Right cardiac atrium (tissue), 5 donors: ENCODE data around the gene ZBED5. TPM values are rescaled to one million over a fixed set of nuclear protein-coding genes. Genes with fewer than 3 reads are reported as not detected.

Source experiments
- ATAC-seq, 2 donors: fragments of 200-7000 bp; cut with Tn5 transposase; one replicate each; pipeline versions ENCODE4 v1.8.0 to v1.9.1; 2020; ENCODE audit warnings: moderate library complexity in 2 of 2, mild to moderate bottlenecking in 1 of 2
- DNase-seq, 3 donors: peaks; one replicate each; pipeline ENCODE4 v3.0.0-alpha.2; 2020
- H3K27ac ChIP-seq: one replicate; pipeline ENCODE4 v1.5.1; 2013; ENCODE audit warnings: mild to moderate bottlenecking, low read length, control low read depth, moderate library complexity
- H3K27me3 ChIP-seq: one replicate; pipeline ENCODE4 v1.6.1; 2013; ENCODE audit not compliant: control insufficient read depth, insufficient read depth
- H3K4me1 ChIP-seq: one replicate; pipeline ENCODE4 v1.6.1; 2013; ENCODE audit warnings: low read length; ENCODE audit not compliant: control insufficient read depth, insufficient read depth
- H3K4me3 ChIP-seq: one replicate; pipeline ENCODE4 v1.5.1; 2013; ENCODE audit warnings: low read length, control low read depth
- H3K9me3 ChIP-seq: one replicate; pipeline ENCODE4 v1.6.1; 2013; ENCODE audit warnings: low read length; ENCODE audit not compliant: control insufficient read depth
- WGBS: extraction: QIAGEN DNeasy Blood & Tissue Kit; methylation state at CpG from one replicate; pipeline ENCODE4 v1.1.7; 2013; 5-methylcytosine and 5-hydroxymethylcytosine counted together
- intact Hi-C, 4 donors: fragments of 100-400 bp; cut with DNase I; formaldehyde crosslinking; loops; one replicate each; pipeline versions ENCODE4 v1.11.0 to v1.14.0; 2022 to 2023
- long read RNA-seq, 4 donors: library from polyadenylated mRNA; unstranded; transcript quantifications; one replicate each; pipeline ENCODE4 v2.0.0, GENCODE V29; 2020 to 2021
- polyA plus RNA-seq: library from polyadenylated mRNA; stranded (reverse); fragments of 200-250 nt; gene quantifications from one replicate; pipeline ENCODE4 v1.2.3, GENCODE V29; 2013
- total RNA-seq, 4 donors: library from RNA; stranded (reverse); fragmentation: NEBNext Ultra II Directional; extraction: Animal tissue kit (Norgen Biotek cat#: 25700); gene quantifications; one replicate each; pipeline ENCODE4 v1.2.1, GENCODE V29; 2021
- donor health status: healthy with polysubstance abuse.
- donor health status: DM: no; HTN: yes; CAD: no.
- donor health status: DM: no; HTN: no; CAD: no.
- donor health status: DM: no; HTN: yes; CAD: no; lungs with severe emphysema.
- donor health status: DM: yes; HTN: yes; CAD: no.

The ZBED5 gene
- 10 to 100 TPM; 40.6 to 46.7 (median 44.2) TPM for total RNA-seq
- polyA plus RNA-seq: 23.8 TPM
- long read RNA-seq, donor 1, transcript ZBED5-201 (3 exons, 2,512 nt): major isoform, 7 of 13 reads
- long read RNA-seq, donor 1, partial matches to known transcripts: 1 of 13 reads
- long read RNA-seq, donor 1, other reads (novel, unspliced or antisense): 2 of 13 reads
- long read RNA-seq, donor 2, transcript ZBED5-201 (3 exons, 2,512 nt): major isoform, 11 of 18 reads
- long read RNA-seq, donor 2, partial matches to known transcripts: 0 of 18 reads
- long read RNA-seq, donor 2, other reads (novel, unspliced or antisense): 3 of 18 reads
- long read RNA-seq, donor 3, transcript ZBED5-201 (3 exons, 2,512 nt): major isoform, 7 of 16 reads
- long read RNA-seq, donor 3, partial matches to known transcripts: 1 of 16 reads
- long read RNA-seq, donor 3, other reads (novel, unspliced or antisense): 5 of 16 reads
- long read RNA-seq, donor 4, transcript ZBED5-201 (3 exons, 2,512 nt): major isoform, 7 of 13 reads
- long read RNA-seq, donor 4, partial matches to known transcripts: 0 of 13 reads
- long read RNA-seq, donor 4, other reads (novel, unspliced or antisense): 3 of 13 reads

- DNase-seq (peak; percentile 97 to 99 (median 99)), ATAC-seq (peak; percentile 98)
- Histone ChIP-seq H3K27ac (peak within 1 kb of the TSS; percentile 99), H3K9me3 (no peaks in the 10 kb centered on the region), H3K4me3 (peak within 1 kb of the TSS; percentile 73), H3K4me1 (no peaks in the 10 kb centered on the region), H3K27me3 (no peaks in the 10 kb centered on the region)
- under 1% methylated on average over 59 of the region's 59 CpGs for WGBS
- intact Hi-C loops: loop anchor here in 2 of 4 donors (2.0 to 5.0 kb wide), 3 partner anchors 51 to 74 kb away; partner anchors contain the start of gene EIF4G2 (in 2 of the 2)
Measured at GRCh38 chr11:10857709-10858438, at the start of gene ZBED5. ZBED5 (minus strand) TSS chr11:10858053; CDS start chr11:10854945, 3,108 bp downstream.

DNA sequence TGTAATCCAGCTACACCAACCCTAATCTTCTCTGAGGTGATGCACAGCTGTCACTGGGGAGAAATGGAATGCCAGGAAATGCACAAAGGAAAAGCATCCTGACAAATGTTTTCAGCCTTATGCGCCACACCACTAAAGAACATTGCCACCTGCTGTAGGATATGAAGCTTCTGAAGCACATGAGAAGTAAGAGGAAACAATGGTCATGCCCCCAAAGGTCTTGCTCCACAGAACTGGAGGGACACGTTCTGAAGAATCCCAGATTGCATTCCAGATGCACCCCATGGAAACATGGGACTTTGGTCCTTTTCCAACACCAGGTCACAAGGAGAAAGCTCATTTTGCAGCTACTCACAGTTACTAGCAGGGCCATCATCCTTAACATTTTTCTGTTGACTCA lies 48.7 kb upstream of the ZBED5 start:
- ATAC-seq: peak in 1 of 2 donors; percentile 37
- Histone ChIP-seq H3K27me3 (no peaks in the 10 kb centered on the region), H3K4me3 (no peak overlapping the region), H3K27ac (no peak overlapping the region), H3K9me3 (no peaks in the 10 kb centered on the region), H3K4me1 (no peaks in the 10 kb centered on the region)
- 39% methylated on average over 2 of the region's 2 CpGs for WGBS
- DNase-seq: no peak
- intact Hi-C loops: loop anchor here in 2 of 4 donors (10.0 kb wide), 2 partner anchors 92 to 102 kb away; partner anchors contain the start of gene EIF4G2 (in 1 of the 2)

DNA sequence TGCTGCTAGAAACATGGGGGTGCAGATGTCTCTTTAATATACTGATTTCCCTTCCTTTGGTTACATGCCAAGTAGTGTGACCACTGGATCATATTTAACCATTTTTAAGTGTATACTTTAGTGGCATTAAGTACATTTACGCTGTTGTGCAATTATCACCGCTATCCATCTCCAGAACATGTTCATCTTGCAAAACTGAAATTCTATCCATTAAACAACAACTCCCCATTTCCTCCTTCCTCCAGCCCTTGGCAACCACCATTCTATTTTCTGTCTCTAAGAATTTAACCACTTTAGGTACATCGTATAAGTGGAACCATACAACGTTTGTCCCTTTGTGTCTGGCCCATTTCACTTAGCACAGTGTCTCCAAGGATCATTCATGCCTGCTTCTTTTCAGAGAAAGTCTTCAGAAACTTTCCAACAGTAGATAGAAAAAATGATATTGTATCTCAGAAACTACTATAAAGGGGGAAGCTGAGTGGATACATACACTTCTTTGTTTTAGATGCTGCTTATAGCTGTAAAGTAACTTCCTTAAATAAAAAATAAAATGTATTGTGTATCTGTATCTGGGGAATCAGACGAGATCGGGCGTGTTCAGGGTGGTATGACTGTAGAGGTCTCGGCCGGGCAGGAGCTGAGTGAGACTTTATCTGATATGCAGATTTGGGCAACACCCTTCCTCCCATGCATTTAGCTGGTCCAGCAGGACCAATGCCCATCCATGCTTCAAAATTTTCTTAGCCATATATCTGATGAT lies 44.6 kb upstream of the ZBED5 start:
- intact Hi-C loops: loop anchor here in 2 of 4 donors (10.0 kb wide), 2 partner anchors 88 to 98 kb away; partner anchors contain the start of gene EIF4G2 (in 1 of the 2)
- ATAC-seq (no peak), DNase-seq (no peak)
- Histone ChIP-seq H3K27me3 (no peaks in the 10 kb centered on the region), H3K27ac (no peak overlapping the region), H3K4me1 (peaks cover 19% of the 10 kb centered on the region), H3K4me3 (no peak overlapping the region), H3K9me3 (no peaks in the 10 kb centered on the region)
- 82% methylated on average over 9 of the region's 9 CpGs for WGBS

DNA sequence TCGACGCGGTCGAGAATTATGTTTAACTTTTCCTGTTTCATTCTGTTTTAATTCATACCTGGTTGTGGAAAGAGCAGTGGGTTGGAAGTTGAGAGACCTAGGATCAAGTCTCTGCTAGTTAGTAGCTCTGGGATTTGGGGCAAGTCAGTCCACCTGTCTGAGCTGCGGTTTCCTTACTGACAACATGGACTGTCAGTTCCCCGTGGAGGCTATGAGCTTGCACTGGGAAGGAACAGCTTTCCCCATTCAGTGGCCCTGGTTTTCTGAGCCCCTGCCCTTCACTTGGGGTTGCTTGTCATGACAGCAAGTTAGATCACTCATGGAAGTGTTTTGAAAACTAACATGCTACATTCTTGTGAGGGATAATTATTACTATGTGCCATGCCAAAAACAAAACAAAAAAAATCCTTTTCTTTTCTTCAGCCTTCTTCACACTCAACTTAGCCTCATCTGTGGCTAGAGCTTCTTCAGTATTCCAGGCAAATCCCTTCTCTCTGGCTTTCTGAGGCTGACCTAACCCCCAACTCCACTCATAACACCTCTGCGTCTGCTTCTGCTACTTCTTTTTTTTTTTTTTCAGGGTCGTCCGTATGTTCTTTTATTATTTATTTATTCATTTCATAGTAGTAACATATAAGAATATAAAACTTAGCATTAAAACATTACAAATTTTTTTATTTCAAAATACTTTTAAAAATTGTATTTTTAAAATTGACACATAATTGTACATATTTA lies 43.0 kb upstream of the ZBED5 start:
- 53% methylated on average over 9 of the region's 9 CpGs for WGBS
- H3K27me3 ChIP-seq: no peaks in the 10 kb centered on the region
- H3K4me1 ChIP-seq: peaks cover 19% of the 10 kb centered on the region
- intact Hi-C loops: loop anchor here in 2 of 4 donors (10.0 kb wide), 2 partner anchors 86 to 96 kb away; partner anchors contain the start of gene EIF4G2 (in 1 of the 2)
- H3K4me3 ChIP-seq: no peak overlapping the region
- ATAC-seq: no peak
- peak overlapping the region; percentile 97 for H3K27ac ChIP-seq
- DNase-seq: no peak
- no peaks in the 10 kb centered on the region for H3K9me3 ChIP-seq

- no peaks in the 10 kb centered on the region for H3K27me3 ChIP-seq
- H3K4me3 ChIP-seq: no peak overlapping the region
- intact Hi-C loops: loop anchor here in 1 of 4 donors (5.0 kb wide), 1 partner anchor 37 kb away; no protein-coding TSS in a partner anchor
- WGBS: 47% methylated on average over 7 of the region's 7 CpGs
- DNase-seq (peak; percentile 73 to 82 (median 78)), ATAC-seq (peak; percentile 65 to 82)
- peak overlapping the region; percentile 62 for H3K27ac ChIP-seq
- no peaks in the 10 kb centered on the region for H3K9me3 ChIP-seq
- H3K4me1 ChIP-seq: peaks cover 22% of the 10 kb centered on the region
Measured at GRCh38 chr11:10899121-10899830, 41.4 kb upstream of the ZBED5 start.

DNA sequence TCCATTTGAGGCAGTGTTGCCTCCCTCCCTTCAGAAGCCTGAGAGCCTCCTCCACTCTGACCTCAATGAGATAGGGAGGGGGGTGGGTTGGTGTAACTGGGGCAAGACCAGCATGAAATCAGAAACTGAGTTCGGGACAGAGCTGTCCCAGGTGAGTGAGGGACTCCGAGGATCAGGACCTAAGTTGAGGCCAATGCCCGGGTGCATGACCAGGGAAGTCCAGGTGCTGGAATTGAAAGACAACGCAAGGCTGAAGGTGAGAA lies 40.8 kb upstream of the ZBED5 start:
- WGBS: 90% methylated on average over 4 of the region's 4 CpGs
- Histone ChIP-seq H3K4me3 (no peak overlapping the region), H3K9me3 (no peaks in the 10 kb centered on the region), H3K27ac (peak overlapping the region; percentile 62), H3K27me3 (no peaks in the 10 kb centered on the region), H3K4me1 (peaks cover 23% of the 10 kb centered on the region)
- peak in 1 of 3 donors; percentile 46 for DNase-seq
- intact Hi-C loops: loop anchor here in 1 of 4 donors (5.0 kb wide), 1 partner anchor 36 kb away; no protein-coding TSS in a partner anchor
- no peak for ATAC-seq

- 97% methylated on average over 5 of the region's 5 CpGs for WGBS
- no peaks in the 10 kb centered on the region for H3K9me3 ChIP-seq
- no peak overlapping the region for H3K4me3 ChIP-seq
- DNase-seq (no peak), ATAC-seq (no peak)
- H3K27ac ChIP-seq: peak overlapping the region; percentile 21
- peaks cover 26% of the 10 kb centered on the region for H3K4me1 ChIP-seq
- H3K27me3 ChIP-seq: no peaks in the 10 kb centered on the region
- intact Hi-C loops: loop anchor here in 1 of 4 donors (5.0 kb wide), 1 partner anchor 36 kb away; no protein-coding TSS in a partner anchor
Measured at GRCh38 chr11:10898003-10898762, 40.3 kb upstream of the ZBED5 start.

DNA sequence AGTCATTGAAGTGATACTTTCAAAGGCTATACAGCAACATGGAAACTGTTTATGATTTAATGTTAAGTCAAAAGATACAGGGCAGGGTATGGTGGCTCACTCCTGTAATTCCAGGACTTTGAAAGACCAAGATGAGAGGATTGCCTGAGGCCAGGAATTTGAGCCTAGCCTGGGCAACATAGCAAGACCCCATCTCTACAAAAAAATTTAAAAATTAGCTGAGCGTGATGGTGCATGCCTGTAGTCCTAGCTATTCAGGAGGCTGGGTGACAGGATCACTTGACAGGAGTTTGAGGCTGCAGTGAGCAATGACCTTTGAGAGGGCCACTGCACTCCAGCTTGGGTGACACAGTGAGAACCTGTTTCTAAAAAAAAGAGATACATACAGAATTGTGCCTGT lies 39.3 kb upstream of the ZBED5 start:
- 89% methylated on average over 1 of the region's 1 CpG for WGBS
- intact Hi-C loops: loop anchor here in 1 of 4 donors (5.0 kb wide), 1 partner anchor 35 kb away; no protein-coding TSS in a partner anchor
- peaks cover 26% of the 10 kb centered on the region for H3K4me1 ChIP-seq
- H3K27me3 ChIP-seq: no peaks in the 10 kb centered on the region
- no peak overlapping the region for H3K27ac ChIP-seq
- DNase-seq (no peak), ATAC-seq (no peak)
- no peak overlapping the region for H3K4me3 ChIP-seq
- H3K9me3 ChIP-seq: no peaks in the 10 kb centered on the region

DNA sequence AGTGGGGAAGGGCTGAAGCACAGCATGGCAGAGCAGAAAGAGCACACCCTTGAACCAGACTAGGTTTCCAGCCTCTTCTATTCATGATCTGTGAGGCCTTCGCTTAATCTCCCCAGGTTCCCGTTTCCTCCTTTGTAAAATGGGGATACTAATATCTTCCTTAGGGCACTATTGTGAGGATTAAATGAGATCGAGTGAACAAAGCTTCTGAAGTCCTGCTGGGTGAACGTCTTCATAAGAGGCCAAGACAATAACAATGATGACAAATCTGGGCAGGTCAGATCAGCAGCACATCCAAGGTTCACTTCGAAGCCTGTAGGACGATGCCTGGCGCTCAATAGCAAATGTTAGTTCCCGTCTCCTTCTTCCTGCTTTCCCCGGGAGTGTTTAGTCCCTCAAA lies 38.6 kb upstream of the ZBED5 start:
- 87% methylated on average over 9 of the region's 9 CpGs for WGBS
- Histone ChIP-seq H3K27ac (no peak overlapping the region), H3K9me3 (no peaks in the 10 kb centered on the region), H3K27me3 (no peaks in the 10 kb centered on the region), H3K4me1 (peaks cover 26% of the 10 kb centered on the region), H3K4me3 (no peak overlapping the region)
- no peak for DNase-seq
- intact Hi-C loops: loop anchor here in 1 of 4 donors (5.0 kb wide), 1 partner anchor 34 kb away; no protein-coding TSS in a partner anchor
- no peak for ATAC-seq
